IMR-90 (cell line): ENCODE measurements around the gene PRB3. TPM values are rescaled to one million over a fixed set of nuclear protein-coding genes. Genes with fewer than 3 reads are reported as not detected.

ENCODE experiments used
- ATAC-seq: fragments of 200-7000 bp; cut with Tn5 transposase; 2 replicates; pipeline ENCODE4 v1.9.1; 2020; ENCODE audit warnings: low read depth, mild to moderate bottlenecking, moderate library complexity
- BruUV-seq: library from RNA; stranded (reverse); fragments of 400-500 nt; replicated peaks from 2 replicates; lab custom pipeline; 2021; lab: Mats Ljungman, UMichigan
- CTCF ChIA-PET: fragments of 300-600 bp; formaldehyde crosslinking; extraction: SDS; loops from one replicate; lab custom pipeline; 2021; ENCODE audit warnings: antibody characterized with exemption; lab: Yijun Ruan, JAX
- POLR2A ChIA-PET: fragments of 300-600 bp; sonication (Branson Sonifier 250); formaldehyde crosslinking; loops from one replicate; lab custom pipeline; 2022; ENCODE audit warnings: antibody characterized with exemption; ENCODE audit not compliant: unreplicated experiment; lab: Charles Lee
- DNase-seq: peaks from one replicate; pipeline ENCODE4 v3.0.0; 2013
- H2AFZ ChIP-seq: replicated peaks from 2 replicates; pipeline ENCODE3; 2013; ENCODE audit warnings: low read length, mild to moderate bottlenecking; ENCODE audit not compliant: poor library complexity
- H2AK5ac ChIP-seq: 2 replicates; pipeline ENCODE4 v1.6.1; 2013; ENCODE audit warnings: low read depth, low read length, inconsistent platforms
- H2AK9ac ChIP-seq: replicated peaks from 2 replicates; pipeline ENCODE3; 2013; ENCODE audit warnings: mild to moderate bottlenecking, low read depth, low read length, moderate library complexity; ENCODE audit not compliant: poor library complexity
- H2BK120ac ChIP-seq: 2 replicates; pipeline ENCODE4 v1.6.1; 2013; ENCODE audit warnings: low read depth, low read length, inconsistent platforms
- H2BK15ac ChIP-seq: 3 replicates; pipeline ENCODE4 v1.6.1; 2013; ENCODE audit warnings: low read depth, low read length, inconsistent platforms
- H2BK20ac ChIP-seq: 2 replicates; pipeline ENCODE4 v1.6.1; 2013; ENCODE audit warnings: low read depth, mild to moderate bottlenecking, inconsistent platforms, low read length, moderate library complexity
- H2BK5ac ChIP-seq: 2 replicates; pipeline ENCODE4 v1.6.1; 2013; ENCODE audit warnings: mild to moderate bottlenecking, low read depth, low read length, inconsistent platforms; ENCODE audit not compliant: poor library complexity, severe bottlenecking
- H3K14ac ChIP-seq: replicated peaks from 2 replicates; pipeline ENCODE4 v1.6.1; 2013; ENCODE audit warnings: low read depth, low read length, inconsistent platforms
- H3K18ac ChIP-seq: 2 replicates; pipeline ENCODE4 v1.6.1; 2013; ENCODE audit warnings: low read depth, low read length, control low read depth
- H3K23ac ChIP-seq: 2 replicates; pipeline ENCODE4 v1.6.1; 2013; ENCODE audit warnings: low read depth, low read length, inconsistent platforms
- H3K27ac ChIP-seq: 2 replicates; pipeline ENCODE4 v1.5.1; 2013; ENCODE audit warnings: mild to moderate bottlenecking, control low read depth, low read length; ENCODE audit not compliant: insufficient read depth
- H3K27me3 ChIP-seq: 2 replicates; pipeline ENCODE4 v1.6.1; 2013; ENCODE audit warnings: low read length; ENCODE audit not compliant: control insufficient read depth, insufficient read depth
- H3K36me3 ChIP-seq: 2 replicates; pipeline ENCODE4 v1.6.1; 2013; ENCODE audit warnings: low read length, mixed read lengths; ENCODE audit not compliant: control insufficient read depth, insufficient read depth
- H3K4ac ChIP-seq: 2 replicates; pipeline ENCODE4 v1.6.1; 2013; ENCODE audit warnings: low read depth, low read length, inconsistent platforms
- H3K4me1 ChIP-seq: 2 replicates; pipeline ENCODE4 v1.6.1; 2013; ENCODE audit warnings: low read length, mixed read lengths; ENCODE audit not compliant: control insufficient read depth, insufficient read depth
- H3K4me2 ChIP-seq: 2 replicates; pipeline ENCODE4 v1.6.1; 2013; ENCODE audit warnings: low read depth, mild to moderate bottlenecking, control low read depth, low read length, moderate library complexity
- H3K4me3 ChIP-seq: 2 replicates; pipeline ENCODE4 v1.5.1; 2013; ENCODE audit warnings: low read depth, mild to moderate bottlenecking, control low read depth, low read length, moderate library complexity; ENCODE audit not compliant: insufficient read depth
- H3K56ac ChIP-seq: 2 replicates; pipeline ENCODE4 v1.6.1; 2013; ENCODE audit warnings: low read length, inconsistent platforms; ENCODE audit not compliant: insufficient read depth; ENCODE audit errors: extremely low read depth
- H3K79me1 ChIP-seq, 2 experiments: 2 replicates each; pipeline ENCODE4 v1.6.1; 2013; ENCODE audit warnings: low read length in 2 of 2, inconsistent platforms in 1 of 2, low read depth in 1 of 2
- H3K9ac ChIP-seq: 2 replicates; pipeline ENCODE4 v1.6.1; 2013; ENCODE audit warnings: low read depth, low read length, control low read depth
- H3K9me1 ChIP-seq: 2 replicates; pipeline ENCODE4 v1.6.1; 2013; ENCODE audit warnings: low read length, inconsistent platforms; ENCODE audit not compliant: insufficient read depth
- H3K9me3 ChIP-seq: 2 replicates; pipeline ENCODE4 v1.6.1; 2013; ENCODE audit warnings: low read length; ENCODE audit not compliant: control insufficient read depth, insufficient read depth
- H4K20me1 ChIP-seq: 2 replicates; pipeline ENCODE4 v1.6.1; 2013; ENCODE audit warnings: low read length, inconsistent platforms; ENCODE audit not compliant: insufficient read depth
- H4K5ac ChIP-seq: 2 replicates; pipeline ENCODE4 v1.6.1; 2013; ENCODE audit warnings: mild to moderate bottlenecking, low read depth, low read length, control low read depth
- H4K8ac ChIP-seq, 2 experiments: 2 replicates each; pipeline ENCODE4 v1.6.1; 2013; ENCODE audit warnings: low read depth in 2 of 2, low read length in 2 of 2, control low read depth in 1 of 2, inconsistent platforms in 1 of 2
- H4K91ac ChIP-seq: 2 replicates; pipeline ENCODE4 v1.6.1; 2013; ENCODE audit warnings: low read depth, low read length, inconsistent platforms; ENCODE audit not compliant: insufficient read depth
- BHLHE40 ChIP-seq: fragments of 150-350 bp; IDR thresholded peaks from 2 replicates; pipeline ENCODE4 v1.6.1; 2016; ENCODE audit warnings: mild to moderate bottlenecking, low read depth, low read length
- CEBPB ChIP-seq: IDR thresholded peaks from 2 replicates; pipeline ENCODE4 v1.6.1; 2012; ENCODE audit warnings: low read depth, low read length, improper control_type of control experiment
- CHD1 ChIP-seq: IDR thresholded peaks from 2 replicates; pipeline ENCODE4 v1.6.1; 2012; ENCODE audit warnings: low read depth, low read length, improper control_type of control experiment
- FOS ChIP-seq: fragments of 150-350 bp; IDR thresholded peaks from 2 replicates; pipeline ENCODE4 v1.6.1; 2016; ENCODE audit warnings: low read depth, low read length
- MAFK ChIP-seq: IDR thresholded peaks from 2 replicates; pipeline ENCODE4 v1.6.1; 2012; ENCODE audit warnings: low read depth, low read length, improper control_type of control experiment
- MAZ ChIP-seq: IDR thresholded peaks from 2 replicates; pipeline ENCODE4 v1.6.1; 2012; ENCODE audit warnings: low read depth, mild to moderate bottlenecking, low read length, improper control_type of control experiment, moderate library complexity, borderline replicate concordance
- MXI1 ChIP-seq: IDR thresholded peaks from 2 replicates; pipeline ENCODE4 v1.6.1; 2012; ENCODE audit warnings: low read depth, mild to moderate bottlenecking, low read length, moderate library complexity, borderline replicate concordance
- NFE2L2 ChIP-seq: fragments of 150-350 bp; IDR thresholded peaks from 2 replicates; pipeline ENCODE4 v1.6.1; 2016; ENCODE audit warnings: low read depth, mild to moderate bottlenecking, low read length
- POLR2A ChIP-seq: IDR thresholded peaks from 2 replicates; pipeline ENCODE4 v1.6.1; 2012; ENCODE audit warnings: mild to moderate bottlenecking, low read depth, low read length
- RAD21 ChIP-seq: IDR thresholded peaks from 2 replicates; pipeline ENCODE4 v1.6.1; 2012; ENCODE audit warnings: low read length, improper control_type of control experiment
- RCOR1 ChIP-seq: IDR thresholded peaks from 2 replicates; pipeline ENCODE4 v1.6.1; 2012; ENCODE audit warnings: mild to moderate bottlenecking, low read length, improper control_type of control experiment; ENCODE audit not compliant: insufficient replicate concordance
- RFX5 ChIP-seq: IDR thresholded peaks from 2 replicates; pipeline ENCODE4 v1.8.0; 2012; ENCODE audit warnings: low read depth, mild to moderate bottlenecking, low read length, moderate library complexity
- SMC3 ChIP-seq: fragments of 150-350 bp; IDR thresholded peaks from 2 replicates; pipeline ENCODE4 v1.6.1; 2016; ENCODE audit warnings: low read depth, mild to moderate bottlenecking, antibody characterized with exemption, low read length, moderate library complexity
- WGBS, 2 experiments: methylation state at CpG; one replicate each; pipeline versions ENCODE4 v1.1.5 to v1.1.7; 2013; ENCODE audit warnings: missing lambda C conversion rate in 2 of 2; ENCODE audit not compliant: insufficient read length in 1 of 2; ENCODE audit errors: extremely low coverage in 2 of 2; 5-methylcytosine and 5-hydroxymethylcytosine counted together
- dilution Hi-C: fragments of 300-500 bp; cut with HindIII; formaldehyde crosslinking; loops from one replicate; pipeline ENCODE4 v1.14.3; 2018; ENCODE audit warnings: low sequenced_read_pairs; ENCODE audit not compliant: unreplicated experiment
- in situ Hi-C: fragments of 300-500 bp; cut with MboI; formaldehyde crosslinking; loops from 3 replicates; pipeline ENCODE4 v1.14.3; 2019; ENCODE audit warnings: low sequenced_read_pairs, inconsistent platforms, mixed read lengths
- intact Hi-C: fragments of 100-400 bp; cut with micrococcal nuclease; formaldehyde crosslinking; loops from 2 replicates; pipeline ENCODE4 v1.10.0; 2022
- polyA plus RNA-seq, 3 experiments: library from polyadenylated mRNA; depleted of rRNA; stranded (reverse); fragments of >200 nt; gene quantifications; 2 replicates each; pipeline ENCODE4 v1.2.3, GENCODE V29; 2012; ENCODE audit warnings: low replicate concordance in 1 of 3
- total RNA-seq: library from RNA; depleted of rRNA; stranded (reverse); fragments of >200 nt; gene quantifications from 2 replicates; pipeline ENCODE4 v1.2.3, GENCODE V29; 2012
- TF ChIP-seq, protein P1 (sequence below): conservative IDR thresholded peaks from 2 replicates; pipeline ENCODE4 v1.5.1; 2012; ENCODE audit warnings: mild to moderate bottlenecking, low read depth, low read length, improper control_type of control experiment
- TF ChIP-seq, protein P2 (sequence below): fragments of 150-350 bp; IDR thresholded peaks from 2 replicates; pipeline ENCODE4 v1.6.1; 2017; ENCODE audit warnings: mild to moderate bottlenecking, antibody characterized with exemption, low read length, low read depth
- TF ChIP-seq, protein P3 (sequence below): fragments of 150-350 bp; IDR thresholded peaks from 2 replicates; pipeline ENCODE4 v1.6.1; 2016; ENCODE audit warnings: low read depth, mild to moderate bottlenecking, low read length, moderate library complexity, borderline replicate concordance

Gene PRB3
- total and polyA plus RNA-seq, 2 of the 4 experiments (the other 2 are of a cell fraction) = not detected

DNA sequence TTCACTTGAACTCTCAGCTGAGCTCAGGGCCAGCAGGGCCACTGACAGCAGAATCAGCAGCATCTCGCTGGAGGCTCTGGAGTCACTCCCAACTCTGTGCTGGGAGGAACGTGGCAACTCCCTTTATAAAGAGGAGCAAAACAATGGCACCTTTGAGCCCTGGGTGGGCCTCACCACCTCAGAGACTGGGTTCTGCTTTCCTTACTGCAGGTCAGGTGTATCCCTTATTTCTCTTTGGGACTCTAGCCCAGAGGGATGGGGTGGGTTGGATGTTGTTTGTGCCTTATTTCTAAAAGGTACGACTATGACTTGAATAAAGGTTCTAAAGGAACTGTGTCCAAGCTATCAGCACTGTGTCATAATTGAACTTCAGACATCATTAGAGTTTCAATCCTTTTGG is 40.8 kb upstream of the PRB3 start, which contains the start of gene PRB4:
Gene PRB4 (minus strand): TSS at position 101 of the 400 bp plus-strand sequence. CDS start 38 bp downstream, at position 63.
- no peak within 1 kb of the TSS for H3K4me3 ChIP-seq
- H3K9ac ChIP-seq = no peak within 1 kb of the TSS
- in situ Hi-C loops (no loop called here), intact Hi-C loops (no loop called here), dilution Hi-C loops (no loop called here)
- DNase-seq = no peak
- H4K8ac ChIP-seq = no peak within 1 kb of the TSS
- H3K9me1 ChIP-seq = no peaks in the 10 kb centered on the region
- H2BK5ac ChIP-seq = no peak within 1 kb of the TSS
- peaks cover 4% of the 10 kb centered on the region for H3K9me3 ChIP-seq
- no peaks in the 10 kb centered on the region for H3K36me3 ChIP-seq
- H2AK5ac ChIP-seq = no peak within 1 kb of the TSS
- no peaks in the 10 kb centered on the region for H3K4me1 ChIP-seq
- no peak within 1 kb of the TSS for H2AK9ac ChIP-seq
- no peak within 1 kb of the TSS for H3K4ac ChIP-seq
- no peaks in the 10 kb centered on the region for H3K27me3 ChIP-seq
- H2BK15ac ChIP-seq = no peak within 1 kb of the TSS
- POLR2A ChIA-PET = no interaction called here
- CTCF ChIA-PET = no interaction called here
- H2BK120ac ChIP-seq = no peak within 1 kb of the TSS
- H4K5ac ChIP-seq = no peak within 1 kb of the TSS
- no peak within 1 kb of the TSS for H2BK20ac ChIP-seq
- no CpG with 5 or more reads among the region's 3 CpGs for WGBS, 2 experiments
- TF ChIP-seq BHLHE40 (no peak), RAD21 (no peak), FOS (no peak), RFX5 (no peak), RCOR1 (no peak), MAFK (no peak), POLR2A (no peak), CHD1 (no peak), MXI1 (no peak), NFE2L2 (no peak), MAZ (no peak), SMC3 (no peak), CEBPB (no peak)
- TF ChIP-seq, protein P1, sequence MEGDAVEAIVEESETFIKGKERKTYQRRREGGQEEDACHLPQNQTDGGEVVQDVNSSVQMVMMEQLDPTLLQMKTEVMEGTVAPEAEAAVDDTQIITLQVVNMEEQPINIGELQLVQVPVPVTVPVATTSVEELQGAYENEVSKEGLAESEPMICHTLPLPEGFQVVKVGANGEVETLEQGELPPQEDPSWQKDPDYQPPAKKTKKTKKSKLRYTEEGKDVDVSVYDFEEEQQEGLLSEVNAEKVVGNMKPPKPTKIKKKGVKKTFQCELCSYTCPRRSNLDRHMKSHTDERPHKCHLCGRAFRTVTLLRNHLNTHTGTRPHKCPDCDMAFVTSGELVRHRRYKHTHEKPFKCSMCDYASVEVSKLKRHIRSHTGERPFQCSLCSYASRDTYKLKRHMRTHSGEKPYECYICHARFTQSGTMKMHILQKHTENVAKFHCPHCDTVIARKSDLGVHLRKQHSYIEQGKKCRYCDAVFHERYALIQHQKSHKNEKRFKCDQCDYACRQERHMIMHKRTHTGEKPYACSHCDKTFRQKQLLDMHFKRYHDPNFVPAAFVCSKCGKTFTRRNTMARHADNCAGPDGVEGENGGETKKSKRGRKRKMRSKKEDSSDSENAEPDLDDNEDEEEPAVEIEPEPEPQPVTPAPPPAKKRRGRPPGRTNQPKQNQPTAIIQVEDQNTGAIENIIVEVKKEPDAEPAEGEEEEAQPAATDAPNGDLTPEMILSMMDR = no peak
- TF ChIP-seq, protein P2, sequence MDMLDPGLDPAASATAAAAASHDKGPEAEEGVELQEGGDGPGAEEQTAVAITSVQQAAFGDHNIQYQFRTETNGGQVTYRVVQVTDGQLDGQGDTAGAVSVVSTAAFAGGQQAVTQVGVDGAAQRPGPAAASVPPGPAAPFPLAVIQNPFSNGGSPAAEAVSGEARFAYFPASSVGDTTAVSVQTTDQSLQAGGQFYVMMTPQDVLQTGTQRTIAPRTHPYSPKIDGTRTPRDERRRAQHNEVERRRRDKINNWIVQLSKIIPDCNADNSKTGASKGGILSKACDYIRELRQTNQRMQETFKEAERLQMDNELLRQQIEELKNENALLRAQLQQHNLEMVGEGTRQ = no peak
- TF ChIP-seq, protein P3, sequence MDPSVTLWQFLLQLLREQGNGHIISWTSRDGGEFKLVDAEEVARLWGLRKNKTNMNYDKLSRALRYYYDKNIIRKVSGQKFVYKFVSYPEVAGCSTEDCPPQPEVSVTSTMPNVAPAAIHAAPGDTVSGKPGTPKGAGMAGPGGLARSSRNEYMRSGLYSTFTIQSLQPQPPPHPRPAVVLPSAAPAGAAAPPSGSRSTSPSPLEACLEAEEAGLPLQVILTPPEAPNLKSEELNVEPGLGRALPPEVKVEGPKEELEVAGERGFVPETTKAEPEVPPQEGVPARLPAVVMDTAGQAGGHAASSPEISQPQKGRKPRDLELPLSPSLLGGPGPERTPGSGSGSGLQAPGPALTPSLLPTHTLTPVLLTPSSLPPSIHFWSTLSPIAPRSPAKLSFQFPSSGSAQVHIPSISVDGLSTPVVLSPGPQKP = no peak
- H3K27ac ChIP-seq = no peak within 1 kb of the TSS
- no peaks in the 10 kb centered on the region for H4K20me1 ChIP-seq
- H3K14ac ChIP-seq = no peak within 1 kb of the TSS
- H3K4me2 ChIP-seq = no peak within 1 kb of the TSS
- H4K91ac ChIP-seq = no peak within 1 kb of the TSS
- no TSS peak for BruUV-seq
- no peak within 1 kb of the TSS for H3K56ac ChIP-seq
- no peak within 1 kb of the TSS for H3K23ac ChIP-seq
- H3K79me1 ChIP-seq = no peaks in the 10 kb centered on the region
- no peak for ATAC-seq
- no peak within 1 kb of the TSS for H2AFZ ChIP-seq
- H3K18ac ChIP-seq = no peak within 1 kb of the TSS
